Mesendoderm (in vitro differentiated cells): ENCODE results near the gene CBARP.
A peak's percentile ranks its signal among the peaks of the same experiment; 100 is the strongest.

Experiments
- DNase-seq: peaks from one replicate; pipeline ENCODE4 v3.0.0; 2013
- H2AK5ac ChIP-seq: 2 replicates; pipeline ENCODE4 v1.6.1; 2013; ENCODE audit warnings: low read length, inconsistent platforms
- H2BK120ac ChIP-seq: 2 replicates; pipeline ENCODE4 v1.6.1; 2013; ENCODE audit warnings: low read depth, mild to moderate bottlenecking, low read length, moderate library complexity, mixed read lengths
- H2BK15ac ChIP-seq: replicated peaks from 2 replicates; pipeline ENCODE4 v1.6.1; 2013; ENCODE audit warnings: low read depth, mild to moderate bottlenecking, moderate library complexity
- H2BK5ac ChIP-seq: 2 replicates; pipeline ENCODE4 v1.6.1; 2013; ENCODE audit warnings: low read length, inconsistent platforms
- H3K18ac ChIP-seq: 2 replicates; pipeline ENCODE4 v1.6.1; 2013; ENCODE audit warnings: mild to moderate bottlenecking, low read length, mixed read lengths
- H3K23ac ChIP-seq: one replicate; pipeline ENCODE4 v1.6.1; 2013; ENCODE audit warnings: low read length
- H3K27ac ChIP-seq: 2 replicates; pipeline ENCODE4 v1.5.1; 2013; ENCODE audit warnings: low read depth, mild to moderate bottlenecking, inconsistent platforms, low read length, moderate library complexity
- H3K27me3 ChIP-seq: 2 replicates; pipeline ENCODE4 v1.6.1; 2013; ENCODE audit warnings: low read length, control low read depth, mild to moderate bottlenecking, inconsistent platforms; ENCODE audit not compliant: insufficient read depth, poor library complexity
- H3K36me3 ChIP-seq: 2 replicates; pipeline ENCODE4 v1.6.1; 2013; ENCODE audit warnings: low read length, inconsistent platforms; ENCODE audit not compliant: control insufficient read depth, insufficient read depth
- H3K4ac ChIP-seq: one replicate; pipeline ENCODE4 v1.6.1; 2013; ENCODE audit warnings: low read depth, mild to moderate bottlenecking, low read length, moderate library complexity
- H3K4me1 ChIP-seq: 2 replicates; pipeline ENCODE4 v1.6.1; 2013; ENCODE audit warnings: low read depth, low read length, inconsistent platforms; ENCODE audit not compliant: control insufficient read depth
- H3K4me2 ChIP-seq: 2 replicates; pipeline ENCODE4 v1.6.1; 2013; ENCODE audit warnings: low read length
- H3K4me3 ChIP-seq: 2 replicates; pipeline ENCODE4 v1.5.1; 2013; ENCODE audit warnings: mild to moderate bottlenecking, low read length
- H3K56ac ChIP-seq: one replicate; pipeline ENCODE4 v1.6.1; 2013; ENCODE audit warnings: low read length
- H3K79me1 ChIP-seq: 2 replicates; pipeline ENCODE4 v1.6.1; 2013; ENCODE audit warnings: low read length, inconsistent platforms
- H3K79me2 ChIP-seq: 2 replicates; pipeline ENCODE4 v1.6.1; 2013; ENCODE audit warnings: mild to moderate bottlenecking, low read length; ENCODE audit not compliant: control insufficient read depth, insufficient read depth
- H3K9ac ChIP-seq: 2 replicates; pipeline ENCODE4 v1.6.1; 2013; ENCODE audit warnings: low read length, inconsistent platforms
- H4K5ac ChIP-seq: one replicate; pipeline ENCODE4 v1.6.1; 2013; ENCODE audit warnings: low read length
- H4K8ac ChIP-seq: one replicate; pipeline ENCODE4 v1.6.1; 2013; ENCODE audit warnings: low read depth, mild to moderate bottlenecking, control low read depth, low read length, moderate library complexity
- WGBS: extraction: QIAGEN DNeasy Blood & Tissue Kit; methylation state at CpG from one replicate; pipeline ENCODE4 v1.1.7; 2013; ENCODE audit warnings: low lambda C conversion rate, missing lambda C conversion rate; ENCODE audit not compliant: insufficient coverage; ENCODE audit errors: extremely low coverage; 5-methylcytosine and 5-hydroxymethylcytosine counted together

The CBARP gene

GRCh38 chr19:1272423-1273262 lies 34.8 kb upstream of the CBARP start:
- H2BK5ac ChIP-seq = no peak overlapping the region
- no peak overlapping the region for H3K23ac ChIP-seq
- H3K18ac ChIP-seq = no peak overlapping the region
- peaks cover 43% of the 10 kb centered on the region for H3K79me2 ChIP-seq
- no peak overlapping the region for H3K4me2 ChIP-seq
- H3K27me3 ChIP-seq = no peaks in the 10 kb centered on the region
- H3K4ac ChIP-seq = no peak overlapping the region
- H3K79me1 ChIP-seq = peaks cover 18% of the 10 kb centered on the region
- no peak overlapping the region for H4K8ac ChIP-seq
- H3K56ac ChIP-seq = no peak overlapping the region
- H2BK15ac ChIP-seq = no peak overlapping the region
- H2AK5ac ChIP-seq = no peak overlapping the region
- no peak overlapping the region for H3K4me3 ChIP-seq
- WGBS = no CpG with 5 or more reads among the region's 33 CpGs
- no peaks in the 10 kb centered on the region for H3K4me1 ChIP-seq
- no peak for DNase-seq
- H4K5ac ChIP-seq = no peak overlapping the region
- peak overlapping the region; percentile 49 for H3K9ac ChIP-seq
- no peak overlapping the region for H2BK120ac ChIP-seq
- no peak overlapping the region for H3K27ac ChIP-seq
- H3K36me3 ChIP-seq = peaks cover 10% of the 10 kb centered on the region

GRCh38 chr19:1271528-1272422 lies 34.0 kb upstream of the CBARP start:
- Histone ChIP-seq H3K27ac (no peak overlapping the region), H3K18ac (no peak overlapping the region), H3K4me1 (no peaks in the 10 kb centered on the region), H3K4me2 (no peak overlapping the region), H2AK5ac (no peak overlapping the region), H3K23ac (no peak overlapping the region), H2BK120ac (no peak overlapping the region), H3K56ac (peak overlapping the region; percentile 18), H2BK5ac (no peak overlapping the region), H3K27me3 (no peaks in the 10 kb centered on the region), H4K5ac (no peak overlapping the region), H3K79me2 (peaks cover 42% of the 10 kb centered on the region), H3K4me3 (no peak overlapping the region), H3K79me1 (peaks cover 17% of the 10 kb centered on the region), H2BK15ac (no peak overlapping the region), H4K8ac (no peak overlapping the region), H3K9ac (peak overlapping the region; percentile 96), H3K36me3 (peaks cover 10% of the 10 kb centered on the region), H3K4ac (no peak overlapping the region)
- no CpG with 5 or more reads among the region's 37 CpGs for WGBS
- no peak for DNase-seq

GRCh38 chr19:1270854-1271527 lies 33.2 kb upstream of the CBARP start:
- Histone ChIP-seq H4K5ac (no peak overlapping the region), H2AK5ac (no peak overlapping the region), H3K27ac (no peak overlapping the region), H3K56ac (peak overlapping the region; percentile 18), H3K23ac (no peak overlapping the region), H3K4ac (no peak overlapping the region), H3K27me3 (no peaks in the 10 kb centered on the region), H2BK15ac (no peak overlapping the region), H2BK120ac (no peak overlapping the region), H4K8ac (no peak overlapping the region), H3K79me2 (peaks cover 36% of the 10 kb centered on the region), H2BK5ac (no peak overlapping the region), H3K36me3 (peaks cover 10% of the 10 kb centered on the region), H3K79me1 (peaks cover 13% of the 10 kb centered on the region), H3K18ac (no peak overlapping the region), H3K4me2 (peak overlapping the region; percentile 4), H3K4me1 (peaks cover under 1% of the 10 kb centered on the region), H3K9ac (peak overlapping the region; percentile 96), H3K4me3 (no peak overlapping the region)
- no peak for DNase-seq
- WGBS = no CpG with 5 or more reads among the region's 26 CpGs

GRCh38 chr19:1270213-1270853 lies 32.5 kb upstream of the CBARP start:
- Histone ChIP-seq H3K79me2 (peaks cover 36% of the 10 kb centered on the region), H3K27me3 (no peaks in the 10 kb centered on the region), H3K9ac (peak overlapping the region; percentile 96), H3K4me2 (peak overlapping the region; percentile 67), H3K27ac (peak overlapping the region; percentile 97), H3K79me1 (peaks cover 13% of the 10 kb centered on the region), H3K36me3 (peaks cover 10% of the 10 kb centered on the region), H2AK5ac (peak overlapping the region; percentile 55), H2BK15ac (no peak overlapping the region), H2BK120ac (no peak overlapping the region), H3K4me1 (peaks cover 2% of the 10 kb centered on the region), H3K4ac (no peak overlapping the region), H3K18ac (peak overlapping the region; percentile 6), H3K56ac (peak overlapping the region; percentile 98), H3K4me3 (peak overlapping the region; percentile 73), H4K5ac (no peak overlapping the region), H3K23ac (peak overlapping the region; percentile 6), H4K8ac (no peak overlapping the region), H2BK5ac (peak overlapping the region; percentile 94)
- WGBS = no CpG with 5 or more reads among the region's 8 CpGs
- DNase-seq = no peak

- peak overlapping the region; percentile 73 for H3K4me3 ChIP-seq
Measured at GRCh38 chr19:1269478-1270212, 31.8 kb upstream of the CBARP start.

More at GRCh38 chr19:1269478-1270212, 31.8 kb upstream of the CBARP start:
- Histone ChIP-seq H2BK120ac (peak overlapping the region; percentile 4), H2BK15ac (no peak overlapping the region), H3K18ac (peak overlapping the region; percentile 94), H2BK5ac (peak overlapping the region; percentile 94), H3K27ac (peak overlapping the region; percentile 97), H3K4me2 (peak overlapping the region; percentile 67), H3K27me3 (no peaks in the 10 kb centered on the region), H3K9ac (peak overlapping the region; percentile 96), H3K4ac (peak overlapping the region; percentile 95), H3K36me3 (peaks cover 10% of the 10 kb centered on the region), H2AK5ac (peak overlapping the region; percentile 55), H3K4me1 (peaks cover 7% of the 10 kb centered on the region), H3K79me1 (peaks cover 13% of the 10 kb centered on the region), H4K8ac (no peak overlapping the region), H3K56ac (peak overlapping the region; percentile 98), H3K23ac (peak overlapping the region; percentile 92), H3K79me2 (peaks cover 36% of the 10 kb centered on the region), H4K5ac (no peak overlapping the region)
- no CpG with 5 or more reads among the region's 64 CpGs for WGBS
- peak; percentile 90 for DNase-seq
